Urinary bladder (tissue), 4 donors: Measurements from ENCODE around the gene RAI14. TPM values are rescaled to one million over a fixed set of nuclear protein-coding genes. Genes with fewer than 3 reads are reported as not detected.

Source experiments
- DNase-seq: peaks from one replicate; pipeline ENCODE4 v3.0.0-alpha.2; 2015; ENCODE audit errors: extremely low spot score
- H3K27ac ChIP-seq: one replicate; pipeline ENCODE4 v1.5.1; 2013; ENCODE audit warnings: low read depth, mild to moderate bottlenecking, moderate library complexity
- H3K36me3 ChIP-seq: one replicate; pipeline ENCODE4 v1.6.1; 2013; ENCODE audit warnings: mild to moderate bottlenecking, moderate library complexity; ENCODE audit not compliant: insufficient read depth
- H3K4me1 ChIP-seq: one replicate; pipeline ENCODE4 v1.6.1; 2013; ENCODE audit warnings: mild to moderate bottlenecking, moderate library complexity; ENCODE audit not compliant: insufficient read depth
- H3K4me3 ChIP-seq: one replicate; pipeline ENCODE4 v1.5.1; 2013; ENCODE audit warnings: low read depth, low read length
- WGBS: extraction: QIAGEN DNeasy Blood & Tissue Kit; methylation state at CpG from one replicate; pipeline ENCODE4 v1.1.7; 2013; 5-methylcytosine and 5-hydroxymethylcytosine counted together
- polyA plus RNA-seq: library from polyadenylated mRNA; stranded (reverse); fragments of 200-250 nt; gene quantifications from one replicate; pipeline ENCODE4 v1.2.3, GENCODE V29; 2013
- total RNA-seq: library from RNA; depleted of rRNA; stranded (reverse); fragments of >200 nt; gene quantifications from one replicate; pipeline ENCODE4 v1.2.3, GENCODE V29; 2014
- donor health status: healthy with polysubstance abuse.
- donor health status: healthy.

RAI14 gene
- total and polyA plus RNA-seq, 2 donors = 25.6 to 83.9 TPM

GRCh38 chr5:34655354-34655991, 655 bp upstream of the RAI14 start:
- Histone ChIP-seq H3K4me3 (peak overlapping the region; percentile 85), H3K27ac (peak overlapping the region; percentile 91), H3K4me1 (no peaks in the 10 kb centered on the region), H3K36me3 (no peaks in the 10 kb centered on the region)
- no peak for DNase-seq
- under 1% methylated on average over 16 of the region's 16 CpGs for WGBS

GRCh38 chr5:34656700-34657273, 659 bp downstream of the RAI14 start:
- under 1% methylated on average over 53 of the region's 53 CpGs for WGBS
- Histone ChIP-seq H3K36me3 (no peaks in the 10 kb centered on the region), H3K4me3 (peak overlapping the region; percentile 85), H3K4me1 (no peaks in the 10 kb centered on the region), H3K27ac (peak overlapping the region; percentile 91)
- DNase-seq = no peak

- 3% methylated on average over 28 of the region's 28 CpGs for WGBS
- no peaks in the 10 kb centered on the region for H3K4me1 ChIP-seq
- peak overlapping the region; percentile 85 for H3K4me3 ChIP-seq
- no peak for DNase-seq
- no peak overlapping the region for H3K27ac ChIP-seq
- H3K36me3 ChIP-seq = no peaks in the 10 kb centered on the region
These were observed 1.3 kb downstream of the RAI14 start for GRCh38 chr5:34657274-34657921.

GRCh38 chr5:34657988-34658387, 1.9 kb downstream of the RAI14 start:
- no peak for DNase-seq
- Histone ChIP-seq H3K27ac (no peak overlapping the region), H3K4me1 (no peaks in the 10 kb centered on the region), H3K4me3 (no peak overlapping the region), H3K36me3 (no peaks in the 10 kb centered on the region)
- 40% methylated on average over 4 of the region's 4 CpGs for WGBS

GRCh38 chr5:34659168-34659567, 3.0 kb downstream of the RAI14 start:
- Histone ChIP-seq H3K27ac (no peak overlapping the region), H3K36me3 (no peaks in the 10 kb centered on the region), H3K4me1 (no peaks in the 10 kb centered on the region), H3K4me3 (no peak overlapping the region)
- no peak for DNase-seq
- WGBS = 94% methylated on average over 3 of the region's 3 CpGs

GRCh38 chr5:34660444-34660843, 4.3 kb downstream of the RAI14 start:
- H3K27ac ChIP-seq = no peak overlapping the region
- H3K4me1 ChIP-seq = no peaks in the 10 kb centered on the region
- WGBS = 83% methylated on average over 4 of the region's 4 CpGs
- no peak for DNase-seq
- H3K4me3 ChIP-seq = no peak overlapping the region
- H3K36me3 ChIP-seq = no peaks in the 10 kb centered on the region

- H3K36me3 ChIP-seq = no peaks in the 10 kb centered on the region
- H3K4me3 ChIP-seq = no peak overlapping the region
- no peak for DNase-seq
- no peak overlapping the region for H3K27ac ChIP-seq
- 96% methylated on average over 7 of the region's 7 CpGs for WGBS
- no peaks in the 10 kb centered on the region for H3K4me1 ChIP-seq
These were observed 7.8 kb downstream of the RAI14 start for GRCh38 chr5:34663771-34664496.

GRCh38 chr5:34666392-34667080, 10.4 kb downstream of the RAI14 start:
- no peaks in the 10 kb centered on the region for H3K36me3 ChIP-seq
- no peak overlapping the region for H3K27ac ChIP-seq
- H3K4me1 ChIP-seq = no peaks in the 10 kb centered on the region
- DNase-seq = no peak
- WGBS = 87% methylated on average over 8 of the region's 8 CpGs
- H3K4me3 ChIP-seq = no peak overlapping the region

GRCh38 chr5:34667705-34668104, 11.6 kb downstream of the RAI14 start:
- H3K4me3 ChIP-seq = no peak overlapping the region
- no peak for DNase-seq
- no peaks in the 10 kb centered on the region for H3K4me1 ChIP-seq
- no peak overlapping the region for H3K27ac ChIP-seq
- no peaks in the 10 kb centered on the region for H3K36me3 ChIP-seq
- WGBS = 81% methylated on average over 5 of the region's 5 CpGs

- DNase-seq = no peak
- H3K36me3 ChIP-seq = no peaks in the 10 kb centered on the region
- no peak overlapping the region for H3K27ac ChIP-seq
- WGBS = 30% methylated on average over 7 of the region's 7 CpGs
- H3K4me1 ChIP-seq = no peaks in the 10 kb centered on the region
- no peak overlapping the region for H3K4me3 ChIP-seq
These were observed 13.9 kb downstream of the RAI14 start for GRCh38 chr5:34669931-34670516.

- DNase-seq = no peak
- no peak overlapping the region for H3K4me3 ChIP-seq
- no peak overlapping the region for H3K27ac ChIP-seq
- WGBS = 92% methylated on average over 1 of the region's 1 CpG
- H3K4me1 ChIP-seq = no peaks in the 10 kb centered on the region
- no peaks in the 10 kb centered on the region for H3K36me3 ChIP-seq
These were observed 16.1 kb downstream of the RAI14 start for GRCh38 chr5:34672196-34672595.

- Histone ChIP-seq H3K4me3 (no peak overlapping the region), H3K4me1 (no peaks in the 10 kb centered on the region), H3K27ac (no peak overlapping the region), H3K36me3 (no peaks in the 10 kb centered on the region)
- WGBS = 83% methylated on average over 4 of the region's 4 CpGs
- no peak for DNase-seq
These were observed 17.5 kb downstream of the RAI14 start for GRCh38 chr5:34673463-34674125.

GRCh38 chr5:34674187-34674586, 18.1 kb downstream of the RAI14 start:
- no peak overlapping the region for H3K4me3 ChIP-seq
- H3K4me1 ChIP-seq = no peaks in the 10 kb centered on the region
- DNase-seq = no peak
- H3K27ac ChIP-seq = no peak overlapping the region
- WGBS = 56% methylated on average over 3 of the region's 3 CpGs
- H3K36me3 ChIP-seq = no peaks in the 10 kb centered on the region
